ENCODE measurements around the gene COL5A3. TPM values are rescaled to one million over a fixed set of nuclear protein-coding genes. Genes with fewer than 3 reads are reported as not detected.
"Not testable (repeated sequence)": the region's sequence is repeated elsewhere in the genome, so short reads cannot be mapped to it uniquely, and the experiment has no call there.

The COL5A3 gene
- total and polyA plus RNA-seq, 4 donors, result 8.4 to 15.1 (median 10.5) TPM

DNA sequence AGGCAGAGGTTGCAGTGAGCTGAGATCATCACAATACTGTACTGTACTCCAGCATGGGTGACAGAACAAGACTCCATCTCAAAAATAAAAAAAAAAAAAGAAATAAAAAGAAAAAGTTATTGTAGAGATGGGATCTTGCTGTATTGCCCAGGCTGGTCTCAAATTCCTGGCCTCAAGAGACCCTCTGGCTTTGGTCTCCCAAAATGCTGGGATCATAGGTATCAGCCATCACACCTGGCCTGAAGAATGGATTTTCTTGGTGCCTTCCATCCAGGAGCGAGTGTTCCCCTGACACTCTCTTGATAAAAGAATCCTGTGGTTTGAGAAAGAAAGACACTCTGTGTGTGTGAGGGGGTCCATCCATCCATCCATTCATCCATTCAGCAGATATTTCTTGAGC is 78.7 kb downstream of the COL5A3 start:
- TF ChIP-seq CTCF (IDR thresholded peaks at IDR 0.05; ENCODE audit: control extremely low read depth, extremely low read depth), result no peak
- ATAC-seq (ENCODE audit: insufficient read depth, low FRiP score) (no peak), DNase-seq (no peak)
- Histone ChIP-seq H3K36me3 (ENCODE audit: control insufficient read depth in 4 of 4, insufficient read depth in 4 of 4, low read length in 4 of 4) (no peaks in the 10 kb centered on the region), H3K4me3 (no peak overlapping the region), H3K9me3 (ENCODE audit: control insufficient read depth in 4 of 4, insufficient read depth in 3 of 4, low read length in 3 of 4) (no peaks in the 10 kb centered on the region), H3K27ac (ENCODE audit: low read depth in 1 of 2, low read length in 1 of 2) (no peak overlapping the region), H3K9ac (ENCODE audit: insufficient read depth in 1 of 2, low read length in 2 of 2) (no peak overlapping the region), H3K27me3 (ENCODE audit: control insufficient read depth in 3 of 3, insufficient read depth in 3 of 3, low read length in 2 of 3) (peaks cover 0 to 16% (median 13%) of the 10 kb centered on the region in 3 donors), H3K4me1 (ENCODE audit: control insufficient read depth in 5 of 5, insufficient read depth in 5 of 5, low read length in 5 of 5) (peaks cover 0 to 8% (median under 1%) of the 10 kb centered on the region in 5 donors)
- WGBS, 2 donors, result 89 to 92% methylated on average over 1 of the region's 1 CpG

DNA sequence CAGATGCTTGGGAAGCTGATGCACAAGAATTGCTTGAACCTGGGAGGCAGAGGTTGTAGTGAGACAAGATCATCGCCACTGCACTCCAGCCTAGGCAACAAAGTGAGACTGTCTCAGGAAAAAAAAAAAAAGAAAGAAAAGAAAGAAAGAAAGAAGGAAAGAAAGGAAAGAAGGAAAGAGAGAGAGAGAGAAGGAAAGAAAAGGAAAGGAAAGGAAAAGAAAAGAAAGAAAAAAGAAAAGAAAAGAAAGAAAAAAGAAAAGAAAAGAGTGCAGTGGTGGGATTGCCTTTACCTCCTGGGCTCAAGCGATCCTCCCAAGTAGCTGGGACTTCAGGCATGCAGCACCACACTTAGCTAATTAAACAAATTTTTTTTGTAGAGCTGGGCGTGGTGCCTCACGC is 86.9 kb downstream of the COL5A3 start:
- ATAC-seq (ENCODE audit: insufficient read depth, low FRiP score), result no peak
- no peaks in the 10 kb centered on the region for H3K9me3 ChIP-seq (ENCODE audit: control insufficient read depth in 4 of 4, insufficient read depth in 3 of 4, low read length in 3 of 4)
- H3K4me3 ChIP-seq, result no peak overlapping the region
- DNase-seq, result no peak
- WGBS, 2 donors, result 87 to 96% methylated on average over 4 of the region's 4 CpGs
- H3K4me1 ChIP-seq (ENCODE audit: control insufficient read depth in 5 of 5, insufficient read depth in 5 of 5, low read length in 5 of 5), result no peaks in the 10 kb centered on the region
- H3K27me3 ChIP-seq (ENCODE audit: control insufficient read depth in 3 of 3, insufficient read depth in 3 of 3, low read length in 2 of 3), result no peaks in the 10 kb centered on the region
- no peak overlapping the region for H3K27ac ChIP-seq (ENCODE audit: low read depth in 1 of 2, low read length in 1 of 2)
- H3K9ac ChIP-seq (ENCODE audit: insufficient read depth in 1 of 2, low read length in 2 of 2), result no peak overlapping the region
- H3K36me3 ChIP-seq (ENCODE audit: control insufficient read depth in 4 of 4, insufficient read depth in 4 of 4, low read length in 4 of 4), result no peaks in the 10 kb centered on the region
- no peak for TF ChIP-seq CTCF (IDR thresholded peaks at IDR 0.05; ENCODE audit: control extremely low read depth, extremely low read depth)

GRCh38 chr19:9922782-9923379 is 87.4 kb downstream of the COL5A3 start:
- WGBS, 2 donors, result 86 to 91% methylated on average over 5 of the region's 5 CpGs

DNA sequence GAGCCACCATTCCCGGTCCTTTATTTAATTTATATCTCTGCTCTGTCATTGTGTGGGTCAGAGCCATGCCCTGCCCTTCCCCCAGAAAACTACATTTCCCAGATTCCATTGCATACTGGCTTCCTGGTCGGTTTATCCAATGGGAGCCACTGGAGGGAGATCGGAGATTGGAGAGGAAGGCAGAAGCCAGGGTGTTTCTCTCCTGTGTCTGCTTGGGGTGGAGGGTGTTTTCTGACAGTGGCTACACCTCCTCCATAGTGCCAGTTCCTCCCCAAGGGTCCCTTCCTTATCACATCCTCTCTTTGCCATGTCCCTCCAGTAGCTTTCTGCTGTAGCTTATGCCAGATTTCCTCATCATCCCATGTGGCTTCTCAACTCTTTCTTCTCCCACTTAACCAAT is 93.0 kb downstream of the COL5A3 start:
- no peaks in the 10 kb centered on the region for H3K36me3 ChIP-seq (ENCODE audit: control insufficient read depth in 4 of 4, insufficient read depth in 4 of 4, low read length in 4 of 4)
- no peak overlapping the region for H3K9ac ChIP-seq (ENCODE audit: insufficient read depth in 1 of 2, low read length in 2 of 2)
- peak; percentile 30 to 56 (median 45) for DNase-seq
- 5 to 6% methylated on average over 3 of the region's 3 CpGs for WGBS, 2 donors
- TF ChIP-seq CTCF (IDR thresholded peaks at IDR 0.05; ENCODE audit: control extremely low read depth, extremely low read depth), result no peak
- H3K27ac ChIP-seq (ENCODE audit: low read depth in 1 of 2, low read length in 1 of 2), result no peak overlapping the region
- H3K4me1 ChIP-seq (ENCODE audit: control insufficient read depth in 5 of 5, insufficient read depth in 5 of 5, low read length in 5 of 5), result peaks cover 0 to 4% (median 0%) of the 10 kb centered on the region in 5 donors
- no peak for ATAC-seq (ENCODE audit: insufficient read depth, low FRiP score)
- H3K9me3 ChIP-seq (ENCODE audit: control insufficient read depth in 4 of 4, insufficient read depth in 3 of 4, low read length in 3 of 4), result no peaks in the 10 kb centered on the region
- H3K27me3 ChIP-seq (ENCODE audit: control insufficient read depth in 3 of 3, insufficient read depth in 3 of 3, low read length in 2 of 3), result peaks cover 0 to 13% (median 9%) of the 10 kb centered on the region in 3 donors
- H3K4me3 ChIP-seq, result no peak overlapping the region

More at GRCh38 chr19:9922782-9923379, 87.4 kb downstream of the COL5A3 start:
- H3K9me3 ChIP-seq (ENCODE audit: control insufficient read depth in 4 of 4, insufficient read depth in 3 of 4, low read length in 3 of 4); H3K27ac ChIP-seq (ENCODE audit: low read depth in 1 of 2, low read length in 1 of 2); DNase-seq; ATAC-seq (ENCODE audit: insufficient read depth, low FRiP score); H3K4me1 ChIP-seq (ENCODE audit: control insufficient read depth in 5 of 5, insufficient read depth in 5 of 5, low read length in 5 of 5); H3K4me3 ChIP-seq; H3K36me3 ChIP-seq (ENCODE audit: control insufficient read depth in 4 of 4, insufficient read depth in 4 of 4, low read length in 4 of 4); H3K9ac ChIP-seq (ENCODE audit: insufficient read depth in 1 of 2, low read length in 2 of 2); H3K27me3 ChIP-seq (ENCODE audit: control insufficient read depth in 3 of 3, insufficient read depth in 3 of 3, low read length in 2 of 3): not testable (repeated sequence)

Data from lung (tissue), 12 donors.